Stimulated activated CD4-positive, alpha-beta T cell treated with anti-CD3 and anti-CD28 coated beads, Interleukin-12 subunit alpha, Interleukin-12 subunit beta, amount 100 ng/mL, for 4 hours (primary cell): ENCODE results near the gene CDC20B.
"Not testable (repeated sequence)": the region's sequence is repeated elsewhere in the genome, so short reads cannot be mapped to it uniquely, and the experiment has no call there.

ENCODE experiments used
- DNase-seq: peaks from one replicate; pipeline ENCODE4 v3.0.0-alpha.2; 2020

Gene CDC20B

GRCh38 chr5:55104036-55104772 lies 68.8 kb downstream of the CDC20B start:
- DNase-seq, result no peak

- DNase-seq, result no peak
Measured at GRCh38 chr5:55102348-55102747, 70.6 kb downstream of the CDC20B start, which contains the start of gene GZMA. TSS of gene GZMA (plus strand) at chr5:55102646. CDS start at chr5:55102683, 37 bp downstream.

- no peak for DNase-seq
Measured at GRCh38 chr5:55101556-55102276, 71.3 kb downstream of the CDC20B start.

GRCh38 chr5:55101148-55101547 lies 71.8 kb downstream of the CDC20B start:
- DNase-seq, result not testable (repeated sequence)

GRCh38 chr5:55096861-55097260 lies 76.1 kb downstream of the CDC20B start:
- DNase-seq, result no peak

- no peak for DNase-seq
Measured at GRCh38 chr5:55096182-55096581, 76.8 kb downstream of the CDC20B start.

- DNase-seq, result not testable (repeated sequence)
Measured at GRCh38 chr5:55091011-55091410, 82.0 kb downstream of the CDC20B start.

- DNase-seq, result not testable (repeated sequence)
Measured at GRCh38 chr5:55089301-55089700, 83.7 kb downstream of the CDC20B start.

- no peak for DNase-seq
Measured at GRCh38 chr5:55081541-55081940, 91.4 kb downstream of the CDC20B start.

- DNase-seq, result no peak
Measured at GRCh38 chr5:55073211-55073610, 99.8 kb downstream of the CDC20B start.

GRCh38 chr5:55072666-55073065 lies 100.3 kb downstream of the CDC20B start:
- DNase-seq, result no peak

GRCh38 chr5:55071413-55071812 lies 101.6 kb downstream of the CDC20B start:
- no peak for DNase-seq

- no peak for DNase-seq
Measured at GRCh38 chr5:55070968-55071367, 102.0 kb downstream of the CDC20B start.

- DNase-seq, result no peak
Measured at GRCh38 chr5:55066277-55066676, 106.7 kb downstream of the CDC20B start.

- DNase-seq, result no peak
Measured at GRCh38 chr5:55064523-55064922, 108.5 kb downstream of the CDC20B start.

- no peak for DNase-seq
Measured at GRCh38 chr5:55063899-55064298, 109.1 kb downstream of the CDC20B start.

- DNase-seq, result no peak
Measured at GRCh38 chr5:55063220-55063863, 109.6 kb downstream of the CDC20B start.
